Gastroesophageal sphincter (tissue), 3 donors: ENCODE data around the gene CTSW.
"Not testable (repeated sequence)": the region's sequence is repeated elsewhere in the genome, so short reads cannot be mapped to it uniquely, and the experiment has no call there.

Experiments used
- CTCF ChIP-seq, 4 experiments: fragments of 200-600 bp in 2 of 4; fragments of 450-650 bp in 2 of 4; sonication (generic) in 1 of 4; IDR thresholded peaks; one replicate each; pipeline ENCODE4 v1.5.1; 2017 to 2019; ENCODE audit warnings: antibody characterized with exemption in 4 of 4, mild to moderate bottlenecking in 2 of 4, moderate library complexity in 2 of 4
- POLR2A ChIP-seq, 2 donors: fragments of 450-650 bp; IDR thresholded peaks; one replicate each; pipeline ENCODE4 v1.6.1; 2017; ENCODE audit warnings: antibody characterized with exemption in 2 of 2, mild to moderate bottlenecking in 2 of 2, moderate library complexity in 1 of 2

- not testable (repeated sequence) for TF ChIP-seq CTCF, POLR2A (IDR thresholded peaks at IDR 0.05)
These were observed 30.9 kb upstream of the CTSW start for GRCh38 chr11:65848693-65849092.
